GM18907 (cell line): ENCODE data around the gene MED28.
"Not testable (repeated sequence)": the region's sequence is repeated elsewhere in the genome, so short reads cannot be mapped to it uniquely, and the experiment has no call there.

Experiments
- ATAC-seq: cut with Tn5 transposase; IDR thresholded peaks from one replicate; pipeline ENCODE4 v1.9.1; 2021; ENCODE audit warnings: mild to moderate bottlenecking, moderate library complexity; ENCODE audit not compliant: unreplicated experiment

The MED28 gene

GRCh38 chr4:17616283-17616682 is 1.8 kb downstream of the MED28 start:
- no peak for ATAC-seq

- ATAC-seq: no peak
These were observed 4.5 kb downstream of the MED28 start for GRCh38 chr4:17618926-17619325.

- ATAC-seq: no peak
These were observed 5.1 kb downstream of the MED28 start for GRCh38 chr4:17619416-17620105.

- no peak for ATAC-seq
These were observed 9.1 kb downstream of the MED28 start for GRCh38 chr4:17623451-17624001.

- ATAC-seq: no peak
These were observed 10.4 kb downstream of the MED28 start for GRCh38 chr4:17624821-17625220.

GRCh38 chr4:17630228-17630627 is 15.8 kb downstream of the MED28 start:
- ATAC-seq: no peak

- no peak for ATAC-seq
These were observed 19.2 kb downstream of the MED28 start for GRCh38 chr4:17633600-17633999.

GRCh38 chr4:17635056-17635455 is 20.6 kb downstream of the MED28 start:
- no peak for ATAC-seq

- ATAC-seq: peak; percentile 26
These were observed 21.9 kb downstream of the MED28 start for GRCh38 chr4:17636341-17636695.

GRCh38 chr4:17636696-17637622 is 22.5 kb downstream of the MED28 start:
- peak; percentile 87 for ATAC-seq

GRCh38 chr4:17639136-17639535 is 24.7 kb downstream of the MED28 start:
- no peak for ATAC-seq

GRCh38 chr4:17642398-17642783 is 27.9 kb downstream of the MED28 start:
- no peak for ATAC-seq

- no peak for ATAC-seq
These were observed 32.3 kb downstream of the MED28 start for GRCh38 chr4:17646693-17647092.

- ATAC-seq: no peak
These were observed 32.9 kb downstream of the MED28 start for GRCh38 chr4:17647176-17647806.

GRCh38 chr4:17647927-17648326 is 33.5 kb downstream of the MED28 start:
- no peak for ATAC-seq

- ATAC-seq: no peak
These were observed 36.0 kb downstream of the MED28 start for GRCh38 chr4:17650406-17650805.

GRCh38 chr4:17654701-17655100 is 40.3 kb downstream of the MED28 start:
- no peak for ATAC-seq

- ATAC-seq: no peak
These were observed 42.6 kb downstream of the MED28 start for GRCh38 chr4:17657090-17657489.

GRCh38 chr4:17657849-17658248 is 43.4 kb downstream of the MED28 start:
- no peak for ATAC-seq

- ATAC-seq: not testable (repeated sequence)
These were observed 44.8 kb downstream of the MED28 start for GRCh38 chr4:17659196-17659595.

- no peak for ATAC-seq
These were observed 48.3 kb downstream of the MED28 start for GRCh38 chr4:17662694-17663093.
